A549 (cell line): ENCODE measurements around the gene IGF2R.

Experiments used
- CTCF ChIP-seq: fragments of >200 bp; sonication (Bioruptor Twin); formaldehyde crosslinking; IDR thresholded peaks from 3 replicates; pipeline ENCODE4 v1.5.1; 2016
- JUNB ChIP-seq: fragments of >200 bp; sonication (Bioruptor Twin); formaldehyde crosslinking; IDR thresholded peaks from 2 replicates; pipeline ENCODE4 v1.6.1; 2016
- POLR2A ChIP-seq: IDR thresholded peaks from 2 replicates; pipeline ENCODE4 v1.6.1; 2012; ENCODE audit warnings: mild to moderate bottlenecking, low read length

GRCh38 chr6:160146454-160147145 is 177.7 kb downstream of the IGF2R start:
- TF ChIP-seq POLR2A: no peak
- no peak for TF ChIP-seq JUNB
- no peak for TF ChIP-seq CTCF
